Adrenal gland (tissue), 5 donors: Measurements from ENCODE around the gene CAPN15.

Experiments
- CTCF ChIP-seq, 6 experiments: fragments of 450-650 bp in 4 of 6; fragments of 200-600 bp in 2 of 6; sonication (generic) in 1 of 6; IDR thresholded peaks; 1 replicate in 5 of 6; 2 replicates in 1 of 6; pipeline versions ENCODE4 v1.5.1 to v1.8.0; 2016 to 2021; ENCODE audit warnings: antibody characterized with exemption in 6 of 6, mild to moderate bottlenecking in 2 of 6, moderate library complexity in 1 of 6
- POLR2A ChIP-seq, 2 donors: fragments of 450-650 bp; IDR thresholded peaks; one replicate each; pipeline ENCODE4 v1.6.1; 2017; ENCODE audit warnings: antibody characterized with exemption in 2 of 2, mild to moderate bottlenecking in 2 of 2, moderate library complexity in 1 of 2
- donor health status: DM: no; HTN: no; CAD: no.

GRCh38 chr16:593406-593805, 65.9 kb downstream of the CAPN15 start:
- TF ChIP-seq CTCF (IDR thresholded peaks at IDR 0.05) (no peak), POLR2A (IDR thresholded peaks at IDR 0.05) (no peak)
